H1 (cell line): ENCODE results near the gene IL17RA. TPM values are rescaled to one million over a fixed set of nuclear protein-coding genes. Genes with fewer than 3 reads are reported as not detected.

Experiments
- CEBPB ChIP-seq: IDR thresholded peaks from 2 replicates; pipeline ENCODE4 v1.6.1; 2012; ENCODE audit warnings: low read depth, low read length
- EGR1 ChIP-seq: IDR thresholded peaks from 2 replicates; pipeline ENCODE4 v1.6.1; 2011; ENCODE audit warnings: low read depth, low read length, borderline replicate concordance
- POU5F1 ChIP-seq: IDR thresholded peaks from 2 replicates; pipeline ENCODE4 v1.6.1; 2011; ENCODE audit warnings: low read depth, mild to moderate bottlenecking, low read length, moderate library complexity
- RXRA ChIP-seq: IDR thresholded peaks from 2 replicates; pipeline ENCODE4 v1.6.1; 2011; ENCODE audit warnings: low read depth, mild to moderate bottlenecking, low read length, moderate library complexity; ENCODE audit not compliant: insufficient read depth
- TEAD4 ChIP-seq: IDR thresholded peaks from 2 replicates; pipeline ENCODE4 v1.6.1; 2012; ENCODE audit warnings: low read depth, low read length, inconsistent platforms, mixed read lengths
- polyA plus RNA-seq, 7 experiments: library from polyadenylated mRNA; depleted of rRNA in 3 of 7; stranded (reverse) in 5 of 7; unstranded in 2 of 7; fragments of >200 nt in 5 of 7; fragments of 200-250 nt in 2 of 7; gene quantifications; 1 replicate in 5 of 7; 2 replicates in 1 of 7; 4 replicates in 1 of 7; pipeline versions ENCODE4 v1.2.1 to v1.2.3, GENCODE V29; 2011 to 2013; ENCODE audit warnings: missing spikeins in 2 of 7, mixed read lengths in 2 of 7
- total RNA-seq: library from RNA; stranded (reverse); fragmentation: NEBNext Ultra II Directional; extraction: Animal tissue kit (Norgen Biotek cat#: 25700); gene quantifications from 2 replicates; pipeline ENCODE4 v1.2.1, GENCODE V29; 2021

Gene IL17RA
- total and polyA plus RNA-seq, 2 of the 8 experiments (the other 6 are each of a cell fraction or from before 2014, with no cell fraction given), result 5.6 to 9.9 TPM

- TF ChIP-seq EGR1, result no peak
- no peak for TF ChIP-seq POU5F1
- TF ChIP-seq CEBPB, result no peak
- TF ChIP-seq RXRA, result no peak
- peak; percentile 78 for TF ChIP-seq TEAD4
- TF ChIP-seq, all 59 proteins: peak for 4
Measured at GRCh38 chr22:17164392-17165024, 79.7 kb downstream of the IL17RA start (continued).

Other genes starting within 250 kb of the IL17RA start
- 0.17 and 0.94 TPM in 2 replicates for gene GAB4, start 76.8 kb upstream of the IL17RA start, total RNA-seq
- gene GAB4, start 76.8 kb upstream of the IL17RA start, polyA plus RNA-seq (2011; rRNA removed), result 0.03 TPM in 2 replicates
- gene TMEM121B, start 36.4 kb downstream of the IL17RA start, total RNA-seq, result 6.7 and 6.9 TPM in 2 replicates
- gene TMEM121B, start 36.4 kb downstream of the IL17RA start, polyA plus RNA-seq (2011; rRNA removed), result 4.3 and 4.9 TPM in 2 replicates
- 68.3 and 69.3 TPM in 2 replicates for gene HDHD5, start 74.3 kb downstream of the IL17RA start, total RNA-seq
- 123 and 147 TPM in 2 replicates for gene HDHD5, start 74.3 kb downstream of the IL17RA start, polyA plus RNA-seq (2011; rRNA removed)
- gene ADA2, start 134.4 kb downstream of the IL17RA start, total RNA-seq, result 31.5 and 35.6 TPM in 2 replicates
- 42.2 and 47.9 TPM in 2 replicates for gene ADA2, start 134.4 kb downstream of the IL17RA start, polyA plus RNA-seq (2011; rRNA removed)